ENCODE results near the gene GALK2. TPM values are rescaled to one million over a fixed set of nuclear protein-coding genes. Genes with fewer than 3 reads are reported as not detected.
"Not testable (repeated sequence)": the region's sequence is repeated elsewhere in the genome, so short reads cannot be mapped to it uniquely, and the experiment has no call there.

Gene GALK2
- total RNA-seq, 1 donor: 44.2 TPM

- TF ChIP-seq, protein P1, sequence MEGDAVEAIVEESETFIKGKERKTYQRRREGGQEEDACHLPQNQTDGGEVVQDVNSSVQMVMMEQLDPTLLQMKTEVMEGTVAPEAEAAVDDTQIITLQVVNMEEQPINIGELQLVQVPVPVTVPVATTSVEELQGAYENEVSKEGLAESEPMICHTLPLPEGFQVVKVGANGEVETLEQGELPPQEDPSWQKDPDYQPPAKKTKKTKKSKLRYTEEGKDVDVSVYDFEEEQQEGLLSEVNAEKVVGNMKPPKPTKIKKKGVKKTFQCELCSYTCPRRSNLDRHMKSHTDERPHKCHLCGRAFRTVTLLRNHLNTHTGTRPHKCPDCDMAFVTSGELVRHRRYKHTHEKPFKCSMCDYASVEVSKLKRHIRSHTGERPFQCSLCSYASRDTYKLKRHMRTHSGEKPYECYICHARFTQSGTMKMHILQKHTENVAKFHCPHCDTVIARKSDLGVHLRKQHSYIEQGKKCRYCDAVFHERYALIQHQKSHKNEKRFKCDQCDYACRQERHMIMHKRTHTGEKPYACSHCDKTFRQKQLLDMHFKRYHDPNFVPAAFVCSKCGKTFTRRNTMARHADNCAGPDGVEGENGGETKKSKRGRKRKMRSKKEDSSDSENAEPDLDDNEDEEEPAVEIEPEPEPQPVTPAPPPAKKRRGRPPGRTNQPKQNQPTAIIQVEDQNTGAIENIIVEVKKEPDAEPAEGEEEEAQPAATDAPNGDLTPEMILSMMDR (IDR thresholded peaks at IDR 0.05; ENCODE audit: extremely low read depth, low read depth, low read length): no peak
- peaks cover 4% of the 10 kb centered on the region for H3K4me1 ChIP-seq (ENCODE audit: insufficient read depth, low read length)
- no peak overlapping the region for H3K4me2 ChIP-seq (ENCODE audit: insufficient read depth, low read length)
- H3K9me3 ChIP-seq (ENCODE audit: low read depth, low read length): no peaks in the 10 kb centered on the region
- peaks cover 10% of the 10 kb centered on the region for H4K20me1 ChIP-seq (ENCODE audit: insufficient read depth, low read length)
- no peaks in the 10 kb centered on the region for H3K27me3 ChIP-seq (ENCODE audit: insufficient read depth, low read length)
- no peak overlapping the region for H3K27ac ChIP-seq (ENCODE audit: low read depth, low read length)
- no peak overlapping the region for H2AFZ ChIP-seq (ENCODE audit: low read length)
- peaks cover 54% of the 10 kb centered on the region for H3K79me2 ChIP-seq (ENCODE audit: insufficient read depth, low read length)
- no peak for DNase-seq (ENCODE audit: insufficient read length, low spot score, missing footprints)
- H3K4me3 ChIP-seq (ENCODE audit: insufficient read depth, low read length): no peak overlapping the region
- peaks cover 7% of the 10 kb centered on the region for H3K36me3 ChIP-seq (ENCODE audit: insufficient read depth, low read length)
Observed at GRCh38 chr15:49200347-49200746, 30.3 kb downstream of the GALK2 start.

GRCh38 chr15:49208102-49208501, 38.1 kb downstream of the GALK2 start:
- H3K79me2 ChIP-seq (ENCODE audit: insufficient read depth, low read length): peaks cover 67% of the 10 kb centered on the region
- not testable (repeated sequence) for H3K27me3 ChIP-seq (ENCODE audit: insufficient read depth, low read length); H3K27ac ChIP-seq (ENCODE audit: low read depth, low read length); H3K4me1 ChIP-seq (ENCODE audit: insufficient read depth, low read length); H3K36me3 ChIP-seq (ENCODE audit: insufficient read depth, low read length); H3K4me2 ChIP-seq (ENCODE audit: insufficient read depth, low read length); H4K20me1 ChIP-seq (ENCODE audit: insufficient read depth, low read length); H3K4me3 ChIP-seq (ENCODE audit: insufficient read depth, low read length); H3K9me3 ChIP-seq (ENCODE audit: low read depth, low read length); H2AFZ ChIP-seq (ENCODE audit: low read length); DNase-seq (ENCODE audit: insufficient read length, low spot score, missing footprints)

GRCh38 chr15:49212897-49213296, 42.9 kb downstream of the GALK2 start:
- no peak for DNase-seq (ENCODE audit: insufficient read length, low spot score, missing footprints)

GRCh38 chr15:49215768-49216739, 46.0 kb downstream of the GALK2 start:
- H3K4me3 ChIP-seq (ENCODE audit: insufficient read depth, low read length): no peak overlapping the region
- H3K27ac ChIP-seq (ENCODE audit: low read depth, low read length): no peak overlapping the region
- no peak for DNase-seq (ENCODE audit: insufficient read length, low spot score, missing footprints)
- H4K20me1 ChIP-seq (ENCODE audit: insufficient read depth, low read length): no peaks in the 10 kb centered on the region
- H3K79me2 ChIP-seq (ENCODE audit: insufficient read depth, low read length): peaks cover 42% of the 10 kb centered on the region
- H2AFZ ChIP-seq (ENCODE audit: low read length): no peak overlapping the region
- TF ChIP-seq, protein P1 (IDR thresholded peaks at IDR 0.05; ENCODE audit: extremely low read depth, low read depth, low read length): no peak
- no peaks in the 10 kb centered on the region for H3K27me3 ChIP-seq (ENCODE audit: insufficient read depth, low read length)
- peaks cover 7% of the 10 kb centered on the region for H3K36me3 ChIP-seq (ENCODE audit: insufficient read depth, low read length)
- no peaks in the 10 kb centered on the region for H3K4me1 ChIP-seq (ENCODE audit: insufficient read depth, low read length)
- H3K9me3 ChIP-seq (ENCODE audit: low read depth, low read length): no peaks in the 10 kb centered on the region
- no peak overlapping the region for H3K4me2 ChIP-seq (ENCODE audit: insufficient read depth, low read length)

More at GRCh38 chr15:49212897-49213296, 42.9 kb downstream of the GALK2 start:
- Histone ChIP-seq H3K4me1 (ENCODE audit: insufficient read depth, low read length) (no peaks in the 10 kb centered on the region), H3K79me2 (ENCODE audit: insufficient read depth, low read length) (peaks cover 65% of the 10 kb centered on the region), H3K27me3 (ENCODE audit: insufficient read depth, low read length) (no peaks in the 10 kb centered on the region), H2AFZ (ENCODE audit: low read length) (no peak overlapping the region), H3K9me3 (ENCODE audit: low read depth, low read length) (peaks cover 2% of the 10 kb centered on the region), H3K4me3 (ENCODE audit: insufficient read depth, low read length) (no peak overlapping the region), H3K4me2 (ENCODE audit: insufficient read depth, low read length) (no peak overlapping the region), H4K20me1 (ENCODE audit: insufficient read depth, low read length) (no peaks in the 10 kb centered on the region), H3K36me3 (ENCODE audit: insufficient read depth, low read length) (peaks cover 3% of the 10 kb centered on the region), H3K27ac (ENCODE audit: low read depth, low read length) (no peak overlapping the region)
- TF ChIP-seq, protein P1 (IDR thresholded peaks at IDR 0.05; ENCODE audit: extremely low read depth, low read depth, low read length): no peak
